ENCODE measurements around the gene VWC2L. TPM values are rescaled to one million over a fixed set of nuclear protein-coding genes. Genes with fewer than 3 reads are reported as not detected.

The VWC2L gene
- total and polyA plus RNA-seq, 2 of the 4 experiments (the other 2 are of a cell fraction), result not detected

GRCh38 chr2:214591366-214591765, 180.5 kb downstream of the VWC2L start:
- intact Hi-C loops (cut with micrococcal nuclease), result loop anchor here (5.0 kb wide), 2 partner anchors 44 to 216 kb away; partner anchors contain the start of gene BARD1
- Histone ChIP-seq H2AK9ac (replicated peaks; ENCODE audit: low read depth, low read length, poor library complexity) (no peak overlapping the region), H3K4me1 (ENCODE audit: control insufficient read depth, insufficient read depth, low read length) (no peaks in the 10 kb centered on the region; the same call in 1 of the 2 replicates), H3K9ac (ENCODE audit: low read depth, low read length) (no peak overlapping the region), H3K9me3 (ENCODE audit: control insufficient read depth, insufficient read depth, low read length) (no peaks in the 10 kb centered on the region), H4K5ac (ENCODE audit: low read depth, low read length) (no peak overlapping the region), H3K14ac (replicated peaks; ENCODE audit: low read depth, low read length) (no peak overlapping the region), H3K23ac (ENCODE audit: low read depth, low read length) (no peak overlapping the region), H2AFZ (replicated peaks; ENCODE audit: low read length, poor library complexity) (no peak overlapping the region), H3K4me2 (ENCODE audit: low read depth, low read length) (no peak overlapping the region), H4K91ac (ENCODE audit: insufficient read depth, low read depth, low read length) (no peak overlapping the region), H3K4me3 (ENCODE audit: insufficient read depth, low read depth, low read length) (no peak overlapping the region), H3K56ac (ENCODE audit: extremely low read depth, insufficient read depth, low read length) (no peak overlapping the region), H2BK5ac (ENCODE audit: low read depth, low read length, poor library complexity, severe bottlenecking) (no peak overlapping the region), H2AK5ac (ENCODE audit: low read depth, low read length) (no peak overlapping the region), H3K9me1 (ENCODE audit: insufficient read depth, low read length) (no peaks in the 10 kb centered on the region), H3K27ac (ENCODE audit: insufficient read depth, low read length) (no peak overlapping the region), H2BK120ac (ENCODE audit: low read depth, low read length) (no peak overlapping the region), H3K36me3 (ENCODE audit: control insufficient read depth, insufficient read depth, low read length) (no peaks in the 10 kb centered on the region), H2BK20ac (ENCODE audit: low read depth, low read length) (no peak overlapping the region), H3K4ac (ENCODE audit: low read depth, low read length) (no peak overlapping the region), H3K18ac (ENCODE audit: low read depth, low read length) (no peak overlapping the region), H2BK15ac (ENCODE audit: low read depth, low read length) (no peak overlapping the region), H4K8ac (ENCODE audit: low read depth in 2 of 2, low read length in 2 of 2) (no peak overlapping the region), H4K20me1 (ENCODE audit: insufficient read depth, low read length) (no peaks in the 10 kb centered on the region), H3K79me1 (ENCODE audit: low read depth in 1 of 2, low read length in 2 of 2) (no peaks in the 10 kb centered on the region), H3K27me3 (ENCODE audit: control insufficient read depth, insufficient read depth, low read length) (no peaks in the 10 kb centered on the region)
- POLR2A ChIA-PET (ENCODE audit: unreplicated experiment), result no interaction called here
- no CpG with 5 or more reads among the region's 1 CpG for WGBS, 2 experiments (ENCODE audit: extremely low coverage in 2 of 2, insufficient read length in 1 of 2)
- in situ Hi-C loops (cut with MboI; ENCODE audit: low sequenced_read_pairs), result no loop called here
- no peak for TF ChIP-seq MXI1 (IDR thresholded peaks at IDR 0.05; ENCODE audit: borderline replicate concordance, low read depth, low read length)
- TF ChIP-seq CTCF (conservative IDR thresholded peaks at IDR 0.05; ENCODE audit: low read depth, low read length), result 0 out of 2 replicates have a peak, but pooled peaks have one; percentile 20
- peak; percentile 10; the same call in 1 of the 2 replicates for TF ChIP-seq SMC3 (IDR thresholded peaks at IDR 0.05; ENCODE audit: low read depth, low read length)
- TF ChIP-seq POLR2A (IDR thresholded peaks at IDR 0.05; ENCODE audit: low read depth, low read length), result no peak
- TF ChIP-seq RFX5 (IDR thresholded peaks at IDR 0.05; ENCODE audit: low read depth, low read length), result no peak
- TF ChIP-seq RCOR1 (IDR thresholded peaks at IDR 0.05; ENCODE audit: insufficient replicate concordance, low read length), result no peak
- TF ChIP-seq ELK1 (IDR thresholded peaks at IDR 0.05; ENCODE audit: borderline replicate concordance, low read depth, low read length), result no peak
- no peak for TF ChIP-seq MAZ (IDR thresholded peaks at IDR 0.05; ENCODE audit: borderline replicate concordance, low read depth, low read length)
- no peak for TF ChIP-seq RAD21 (IDR thresholded peaks at IDR 0.05; ENCODE audit: low read length)
- TF ChIP-seq MAFK (IDR thresholded peaks at IDR 0.05; ENCODE audit: low read depth, low read length), result no peak
- no peak for TF ChIP-seq NFE2L2 (IDR thresholded peaks at IDR 0.05; ENCODE audit: low read depth, low read length)
- no peak for TF ChIP-seq CEBPB (IDR thresholded peaks at IDR 0.05; ENCODE audit: low read depth, low read length)
- ATAC-seq (ENCODE audit: low read depth) (no peak), DNase-seq (peak; percentile 12)
- dilution Hi-C loops (cut with HindIII; ENCODE audit: low sequenced_read_pairs, unreplicated experiment), result no loop called here
- no TSS peak for BruUV-seq (replicated peaks)
- CTCF ChIA-PET, result no interaction called here

All from IMR-90 (cell line).